Measurements from ENCODE around the gene HSDL2. TPM values are rescaled to one million over a fixed set of nuclear protein-coding genes. Genes with fewer than 3 reads are reported as not detected.

The HSDL2 gene
- total RNA-seq, 1 donor from 2014 or later = 15.2 TPM

GRCh38 chr9:112446526-112446925, 66.6 kb downstream of the HSDL2 start:
- DNase-seq (ENCODE audit: low read depth) = no peak
- Histone ChIP-seq H3K36me3 (ENCODE audit: control insufficient read depth, insufficient read depth, low read length) (no peaks in the 10 kb centered on the region), H3K4me3 (ENCODE audit: low read depth, low read length) (no peak overlapping the region), H3K27me3 (ENCODE audit: control insufficient read depth, insufficient read depth, low read length) (no peaks in the 10 kb centered on the region)
- TF ChIP-seq CTCF (IDR thresholded peaks at IDR 0.05; ENCODE audit: insufficient read depth, low read length, poor library complexity, severe bottlenecking) = no peak

- Histone ChIP-seq H3K27me3 (ENCODE audit: control insufficient read depth, insufficient read depth, low read length) (no peaks in the 10 kb centered on the region), H3K36me3 (ENCODE audit: control insufficient read depth, insufficient read depth, low read length) (no peaks in the 10 kb centered on the region), H3K4me3 (ENCODE audit: low read depth, low read length) (no peak overlapping the region)
- no peak for DNase-seq (ENCODE audit: low read depth)
- TF ChIP-seq CTCF (IDR thresholded peaks at IDR 0.05; ENCODE audit: insufficient read depth, low read length, poor library complexity, severe bottlenecking) = no peak
These were observed 67.4 kb downstream of the HSDL2 start for GRCh38 chr9:112447283-112447761.

- no peak for TF ChIP-seq CTCF (IDR thresholded peaks at IDR 0.05; ENCODE audit: insufficient read depth, low read length, poor library complexity, severe bottlenecking)
- H3K4me3 ChIP-seq (ENCODE audit: low read depth, low read length) = no peak overlapping the region
- H3K36me3 ChIP-seq (ENCODE audit: control insufficient read depth, insufficient read depth, low read length) = peaks cover 1% of the 10 kb centered on the region
- DNase-seq (ENCODE audit: low read depth) = no peak
- no peaks in the 10 kb centered on the region for H3K27me3 ChIP-seq (ENCODE audit: control insufficient read depth, insufficient read depth, low read length)
These were observed 82.9 kb downstream of the HSDL2 start for GRCh38 chr9:112462855-112463254.

GRCh38 chr9:112465352-112465751, 85.4 kb downstream of the HSDL2 start:
- Histone ChIP-seq H3K27me3 (ENCODE audit: control insufficient read depth, insufficient read depth, low read length) (no peaks in the 10 kb centered on the region), H3K4me3 (ENCODE audit: low read depth, low read length) (no peak overlapping the region), H3K36me3 (ENCODE audit: control insufficient read depth, insufficient read depth, low read length) (peaks cover 1% of the 10 kb centered on the region)
- no peak for DNase-seq (ENCODE audit: low read depth)
- TF ChIP-seq CTCF (IDR thresholded peaks at IDR 0.05; ENCODE audit: insufficient read depth, low read length, poor library complexity, severe bottlenecking) = no peak

- H3K27me3 ChIP-seq (ENCODE audit: control insufficient read depth, insufficient read depth, low read length) = no peaks in the 10 kb centered on the region
- no peak for TF ChIP-seq CTCF (IDR thresholded peaks at IDR 0.05; ENCODE audit: insufficient read depth, low read length, poor library complexity, severe bottlenecking)
- H3K36me3 ChIP-seq (ENCODE audit: control insufficient read depth, insufficient read depth, low read length) = no peaks in the 10 kb centered on the region
- no peak for DNase-seq (ENCODE audit: low read depth)
- H3K4me3 ChIP-seq (ENCODE audit: low read depth, low read length) = no peak overlapping the region
These were observed 93.1 kb downstream of the HSDL2 start for GRCh38 chr9:112472996-112473395.

GRCh38 chr9:112473986-112474385, 94.1 kb downstream of the HSDL2 start:
- no peak for DNase-seq (ENCODE audit: low read depth)
- no peaks in the 10 kb centered on the region for H3K36me3 ChIP-seq (ENCODE audit: control insufficient read depth, insufficient read depth, low read length)
- TF ChIP-seq CTCF (IDR thresholded peaks at IDR 0.05; ENCODE audit: insufficient read depth, low read length, poor library complexity, severe bottlenecking) = no peak
- no peaks in the 10 kb centered on the region for H3K27me3 ChIP-seq (ENCODE audit: control insufficient read depth, insufficient read depth, low read length)
- H3K4me3 ChIP-seq (ENCODE audit: low read depth, low read length) = no peak overlapping the region

Measured in kidney epithelial cell (primary cell).